HK-2 (cell line): ENCODE data around the gene GPR62.
"Not testable (repeated sequence)": the region's sequence is repeated elsewhere in the genome, so short reads cannot be mapped to it uniquely, and the experiment has no call there.

Experiments
- DNase-seq: peaks from one replicate; pipeline ENCODE4 v3.0.0-alpha.2; 2018; ENCODE audit not compliant: unreplicated experiment

The GPR62 gene

GRCh38 chr3:51970606-51971300 lies 15.6 kb downstream of the GPR62 start:
- no peak for DNase-seq

DNA sequence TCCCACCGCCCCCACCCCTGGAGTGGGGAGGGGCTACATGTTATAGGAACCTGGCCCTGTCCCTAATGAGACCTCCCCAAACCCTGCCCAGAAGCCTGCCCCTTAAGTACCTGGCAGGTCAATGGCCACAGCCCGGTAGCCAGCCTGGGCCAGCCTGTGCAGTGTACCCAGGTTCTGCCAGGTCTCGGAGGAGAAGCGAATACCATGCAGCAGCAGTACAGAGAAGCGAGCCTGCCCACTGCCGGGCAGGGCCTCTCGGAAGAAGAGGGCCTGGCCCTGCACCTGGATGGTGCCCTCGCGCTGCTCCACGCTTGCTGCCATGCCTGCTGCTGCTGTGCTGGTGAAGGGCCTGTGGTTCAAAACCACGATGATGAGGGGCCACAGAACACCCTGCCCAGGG lies 16.2 kb downstream of the GPR62 start:
- no peak for DNase-seq

GRCh38 chr3:51974277-51974962 lies 19.2 kb downstream of the GPR62 start:
- peak; percentile 52 for DNase-seq

DNA sequence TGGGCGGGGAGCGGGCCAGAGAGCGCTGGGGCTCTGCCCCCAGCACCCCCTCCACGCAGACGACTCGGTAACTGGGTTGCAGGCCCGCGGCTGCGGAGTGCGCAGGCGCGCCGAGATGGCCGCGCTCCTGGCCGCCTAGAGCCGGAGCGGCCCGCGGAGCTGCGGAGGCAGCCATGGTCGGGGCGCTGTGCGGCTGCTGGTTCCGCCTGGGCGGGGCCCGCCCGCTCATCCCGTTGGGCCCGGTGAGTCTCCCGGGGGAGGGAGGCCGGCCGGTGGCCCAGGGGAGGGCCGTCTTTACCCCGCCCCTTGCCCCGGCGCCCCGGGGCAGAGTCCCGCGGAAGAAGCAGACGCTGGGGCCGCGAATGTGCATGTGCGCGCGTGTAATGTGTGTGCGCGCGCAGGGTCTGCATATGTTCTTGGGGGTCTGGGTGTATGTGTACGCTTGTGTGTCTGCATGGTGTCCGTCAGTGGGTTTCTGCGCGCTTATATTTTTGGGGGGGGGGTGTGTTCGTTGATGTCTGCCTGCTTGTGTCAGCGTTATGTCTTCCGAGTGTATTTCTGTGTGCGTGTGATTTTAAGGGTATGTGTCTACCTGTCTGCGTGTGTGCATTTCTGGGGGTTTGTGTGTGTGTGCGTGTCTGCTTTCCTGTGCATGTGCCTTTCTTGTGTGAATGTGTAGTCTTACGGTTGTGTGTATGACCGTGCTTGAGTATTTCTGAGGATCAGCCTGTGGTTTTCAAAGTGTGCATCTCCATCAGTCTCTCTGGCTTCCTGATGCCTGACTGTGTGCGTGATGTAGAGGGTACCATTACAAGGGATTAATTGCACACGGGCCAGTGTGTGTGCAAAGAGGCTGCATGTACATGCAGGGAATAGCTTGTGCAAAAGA lies 20.0 kb downstream of the GPR62 start, which contains the start of gene ABHD14A:
Gene ABHD14A (plus strand): TSS at position 102 of the 889 bp plus-strand sequence. CDS start 72 bp downstream, at position 174.
- no peak for DNase-seq

DNA sequence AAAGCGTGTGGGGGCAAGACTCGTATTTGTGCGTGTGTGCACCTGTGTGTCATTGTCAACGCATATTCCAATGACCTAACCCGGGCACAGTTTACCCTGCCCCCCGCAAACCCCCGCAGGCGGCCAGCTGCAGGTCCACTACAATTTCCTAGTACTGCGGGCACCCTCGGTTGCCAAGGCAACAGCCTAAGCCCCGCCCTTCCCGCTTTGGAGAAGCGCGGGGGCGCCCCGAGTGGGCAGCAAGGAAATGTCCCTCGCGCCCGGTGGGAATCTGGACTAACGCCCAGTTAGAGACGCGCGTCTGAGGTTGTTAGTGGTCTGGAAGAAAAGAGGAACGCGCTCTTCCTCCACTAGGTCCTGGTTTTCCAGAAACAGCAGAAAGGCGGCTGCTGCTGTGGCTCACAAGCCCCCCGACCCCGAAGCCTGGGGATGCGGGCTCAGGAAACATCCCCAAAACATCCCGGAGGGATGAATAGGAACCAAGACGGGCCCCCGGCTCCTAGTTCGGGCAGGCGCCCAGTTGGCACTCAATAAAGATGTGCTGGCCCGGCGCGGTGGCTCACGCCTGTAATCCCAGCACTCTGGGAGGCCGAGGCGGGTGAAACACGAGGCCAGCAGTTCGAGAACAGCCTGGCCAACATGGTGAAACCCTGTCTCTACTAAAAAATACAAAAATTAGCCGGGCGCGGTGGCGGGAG lies 20.8 kb downstream of the GPR62 start:
- DNase-seq = no peak

DNA sequence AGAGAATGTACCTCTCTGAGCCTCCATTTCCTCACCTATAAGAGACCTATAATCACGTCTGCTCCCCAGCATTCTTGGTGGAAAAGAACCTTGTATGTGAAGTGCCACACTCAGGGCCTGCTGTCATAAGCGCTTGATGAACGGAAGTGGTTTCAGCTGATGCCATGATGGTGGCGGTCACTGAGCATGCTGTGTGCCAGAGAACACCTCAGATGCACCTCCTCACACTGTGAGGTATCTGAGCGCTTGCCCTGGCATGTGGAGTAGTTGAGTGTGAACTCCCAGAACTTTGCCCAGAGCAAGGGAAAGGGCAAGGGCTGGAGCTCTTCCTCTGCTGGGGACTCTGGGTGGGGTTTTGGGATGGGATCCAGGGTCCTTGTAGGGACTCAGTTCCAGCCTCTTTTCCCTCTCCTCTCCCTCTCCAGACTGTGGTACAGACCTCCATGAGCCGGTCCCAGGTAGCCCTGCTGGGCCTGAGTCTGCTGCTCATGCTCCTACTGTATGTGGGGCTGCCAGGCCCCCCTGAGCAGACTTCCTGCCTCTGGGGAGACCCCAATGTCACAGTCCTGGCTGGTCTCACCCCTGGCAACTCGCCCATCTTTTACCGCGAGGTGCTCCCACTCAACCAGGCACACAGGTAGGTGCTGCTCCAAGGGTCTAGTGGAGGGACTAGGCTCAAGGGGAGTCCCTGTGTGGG lies 22.4 kb downstream of the GPR62 start:
- no peak for DNase-seq

DNA sequence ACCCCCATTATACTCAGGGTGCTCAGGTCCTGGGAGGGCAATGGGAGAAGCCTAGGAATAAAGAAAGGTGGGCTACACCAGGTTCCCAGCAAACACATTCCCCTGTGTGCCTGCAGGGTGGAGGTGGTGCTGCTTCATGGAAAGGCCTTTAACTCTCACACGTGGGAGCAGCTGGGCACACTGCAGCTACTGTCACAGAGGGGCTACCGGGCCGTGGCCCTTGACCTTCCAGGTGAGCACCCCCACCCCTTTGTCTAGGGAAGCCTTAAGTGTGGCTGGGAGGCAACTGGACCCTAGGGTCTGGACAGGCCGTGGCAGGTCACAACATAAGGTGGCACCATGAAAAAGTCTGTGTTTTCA lies 22.9 kb downstream of the GPR62 start:
- DNase-seq = no peak

DNA sequence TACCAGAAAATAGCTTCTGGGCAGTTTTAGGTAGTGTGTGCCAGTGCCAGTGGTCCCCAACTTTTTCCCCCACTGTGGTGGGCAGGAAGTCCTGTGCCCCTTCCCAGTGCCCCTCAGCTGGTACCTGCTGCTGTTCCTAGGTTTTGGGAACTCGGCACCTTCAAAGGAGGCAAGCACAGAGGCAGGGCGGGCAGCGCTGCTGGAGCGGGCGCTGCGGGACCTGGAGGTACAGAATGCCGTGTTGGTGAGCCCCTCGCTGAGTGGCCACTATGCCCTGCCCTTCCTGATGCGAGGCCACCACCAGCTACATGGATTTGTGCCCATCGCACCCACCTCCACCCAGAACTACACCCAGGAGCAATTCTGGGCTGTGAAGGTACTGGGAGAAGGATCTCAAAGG lies 25.1 kb downstream of the GPR62 start:
- DNase-seq = no peak

DNA sequence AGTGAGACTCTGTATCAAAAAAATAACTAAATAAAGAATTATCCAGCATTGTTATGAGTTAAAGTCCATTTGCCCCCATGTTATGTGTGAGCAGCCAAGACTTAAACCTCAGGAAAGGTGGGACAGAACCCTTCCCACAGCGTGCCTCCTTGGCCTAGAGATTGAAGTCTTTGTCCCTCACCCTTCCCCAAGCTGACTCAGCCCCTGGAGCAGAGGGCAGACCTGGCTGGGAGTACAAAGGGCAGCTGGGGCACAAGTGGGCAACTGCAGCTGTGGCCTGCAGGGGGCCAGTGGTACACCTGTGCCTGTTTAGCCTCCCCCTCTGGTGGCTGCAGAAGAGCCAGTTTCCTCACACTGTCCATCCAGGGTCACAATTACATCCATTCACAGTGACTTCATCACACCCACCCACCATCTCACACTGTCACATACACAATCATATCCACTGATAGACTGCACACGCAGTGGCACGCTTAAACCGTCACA lies 27.2 kb downstream of the GPR62 start:
- DNase-seq = peak; percentile 75

GRCh38 chr3:51982838-51983577 lies 27.8 kb downstream of the GPR62 start, which contains the start of gene ACY1:
Gene ACY1 (plus strand): TSS chr3:51983535. CDS start chr3:51984065, 530 bp downstream.
- DNase-seq = peak; percentile 84

GRCh38 chr3:51983578-51984268 lies 28.5 kb downstream of the GPR62 start:
- no peak for DNase-seq

GRCh38 chr3:51984269-51984647 lies 29.1 kb downstream of the GPR62 start:
- no peak for DNase-seq

DNA sequence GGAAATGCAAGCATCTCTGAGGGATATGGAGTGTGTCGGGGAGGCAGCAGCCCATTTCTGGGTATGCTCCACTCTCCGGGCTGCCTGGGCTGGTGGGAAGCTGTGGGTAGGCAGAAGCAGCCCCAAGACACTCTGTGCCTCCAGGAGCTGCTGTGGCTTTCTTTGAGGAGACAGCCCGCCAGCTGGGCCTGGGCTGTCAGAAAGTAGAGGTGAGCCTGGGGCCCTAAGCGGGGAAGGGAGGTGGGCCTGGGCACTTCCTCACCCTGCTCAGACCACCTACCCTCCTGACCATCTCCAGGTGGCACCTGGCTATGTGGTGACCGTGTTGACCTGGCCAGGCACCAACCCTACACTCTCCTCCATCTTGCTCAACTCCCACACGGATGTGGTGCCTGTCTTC lies 29.9 kb downstream of the GPR62 start:
- no peak for DNase-seq

DNA sequence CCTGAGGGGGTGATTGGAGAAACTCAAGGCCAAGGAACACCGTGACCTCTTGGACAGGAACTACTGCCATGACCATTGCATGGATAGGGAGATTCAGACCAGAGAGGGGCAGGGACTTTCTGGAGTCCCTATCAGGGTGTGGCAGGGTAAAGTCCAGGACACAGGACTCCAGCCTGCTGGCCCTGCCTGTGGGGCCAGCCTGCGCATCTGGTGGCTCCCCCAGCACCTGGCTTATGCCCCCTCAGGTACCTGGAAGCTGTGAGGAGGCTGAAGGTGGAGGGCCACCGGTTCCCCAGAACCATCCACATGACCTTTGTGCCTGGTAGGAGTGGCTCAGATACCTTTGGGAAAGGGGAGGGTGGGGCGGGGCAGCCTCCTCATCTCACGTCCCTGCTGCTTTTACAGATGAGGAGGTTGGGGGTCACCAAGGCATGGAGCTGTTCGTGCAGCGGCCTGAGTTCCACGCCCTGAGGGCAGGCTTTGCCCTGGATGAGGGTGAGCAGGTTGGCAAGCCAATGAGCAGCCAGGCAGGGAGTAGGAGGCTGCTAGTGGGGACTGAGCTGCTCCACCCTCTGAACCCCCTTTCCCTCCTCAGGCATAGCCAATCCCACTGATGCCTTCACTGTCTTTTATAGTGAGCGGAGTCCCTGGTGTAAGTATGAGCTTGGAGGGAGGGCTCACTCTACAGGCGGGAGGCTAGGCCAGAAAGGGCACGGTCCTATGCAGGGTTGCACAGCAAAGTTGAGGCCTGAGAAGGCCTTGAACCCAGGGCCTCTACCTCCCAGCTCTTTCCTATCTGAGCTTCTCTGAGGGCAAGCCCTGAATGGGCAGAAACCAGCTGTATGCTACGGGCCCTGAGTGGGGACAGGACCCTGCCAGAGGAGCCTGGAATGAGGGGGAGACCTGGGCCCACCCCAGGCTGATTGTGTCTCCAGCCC lies 31.1 kb downstream of the GPR62 start:
- no peak for DNase-seq

DNA sequence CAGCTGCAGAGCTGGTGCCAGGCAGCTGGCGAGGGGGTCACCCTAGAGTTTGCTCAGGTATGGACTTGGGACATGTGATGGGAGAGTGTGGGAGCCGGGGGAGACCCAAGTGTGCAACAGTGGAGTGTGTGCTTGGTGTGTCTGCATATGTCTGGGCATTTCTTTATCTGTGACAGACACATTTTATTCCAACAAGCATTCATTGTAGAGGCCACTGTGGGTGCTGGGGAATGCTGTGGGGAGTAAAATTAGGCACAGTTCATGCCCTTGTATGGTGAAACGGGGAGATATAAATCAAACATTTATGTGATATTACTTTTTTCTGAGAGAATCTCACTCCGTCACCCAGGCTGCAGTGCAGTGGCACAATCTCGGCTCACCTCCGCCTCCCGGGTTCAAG lies 32.4 kb downstream of the GPR62 start:
- no peak for DNase-seq

DNA sequence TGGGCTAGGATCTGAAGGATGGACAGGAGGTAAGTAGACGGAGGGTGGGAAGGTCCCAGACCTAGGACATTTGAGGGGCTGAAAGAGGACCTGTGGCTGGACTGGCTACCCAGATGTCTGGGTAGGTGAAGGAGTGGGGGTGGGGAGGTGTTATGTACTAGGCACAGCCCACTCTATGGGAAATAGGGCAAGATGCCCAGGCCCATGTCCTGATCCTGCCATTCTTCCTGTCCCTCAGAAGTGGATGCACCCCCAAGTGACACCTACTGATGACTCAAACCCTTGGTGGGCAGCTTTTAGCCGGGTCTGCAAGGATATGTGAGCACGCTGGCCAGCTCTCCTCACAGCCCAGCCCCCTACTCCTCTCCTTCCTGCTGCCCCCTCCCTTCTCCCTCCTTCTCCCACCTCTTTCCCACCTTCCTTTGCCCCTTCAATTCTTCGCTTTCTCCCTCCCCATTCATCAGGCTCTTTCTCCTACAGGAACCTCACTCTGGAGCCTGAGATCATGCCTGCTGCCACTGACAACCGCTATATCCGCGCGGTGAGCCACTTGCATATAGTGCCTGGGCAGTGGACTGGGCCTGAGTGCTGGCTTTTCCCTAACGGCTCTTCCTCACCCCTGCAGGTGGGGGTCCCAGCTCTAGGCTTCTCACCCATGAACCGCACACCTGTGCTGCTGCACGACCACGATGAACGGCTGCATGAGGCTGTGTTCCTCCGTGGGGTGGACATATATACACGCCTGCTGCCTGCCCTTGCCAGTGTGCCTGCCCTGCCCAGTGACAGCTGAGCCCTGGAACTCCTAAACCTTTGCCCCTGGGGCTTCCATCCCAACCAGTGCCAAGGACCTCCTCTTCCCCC lies 33.3 kb downstream of the GPR62 start:
- DNase-seq = no peak

DNA sequence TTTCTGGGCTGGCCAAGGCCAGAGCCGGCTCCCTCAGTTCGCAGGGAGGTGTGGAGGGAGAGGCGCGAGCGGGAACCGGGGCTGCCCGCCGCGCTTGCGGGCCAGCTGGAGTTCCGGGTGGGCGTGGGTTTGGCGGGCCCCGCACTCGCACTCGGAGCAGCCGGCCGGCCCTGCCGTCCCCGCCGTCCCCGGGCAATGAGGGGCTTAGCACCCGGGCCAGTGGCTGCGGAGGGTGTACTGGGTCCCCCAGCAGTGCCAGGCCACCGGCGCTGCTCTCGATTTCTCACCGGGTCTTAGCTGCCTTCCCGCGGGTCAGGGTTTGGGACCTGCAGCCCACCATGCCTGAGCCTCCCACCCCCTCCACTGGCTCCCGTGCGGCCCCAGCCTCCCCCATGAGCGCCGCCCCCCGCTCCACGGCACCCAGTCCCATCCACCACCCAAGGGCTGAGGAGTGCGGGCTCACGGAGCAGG lies 35.4 kb downstream of the GPR62 start:
- DNase-seq = not testable (repeated sequence)
